DMS79 treated with DMSO at 0.1 percent for 48 hours (cell line): Measurements from ENCODE around the gene MIDN.
"Not testable (repeated sequence)": the region's sequence is repeated elsewhere in the genome, so short reads cannot be mapped to it uniquely, and the experiment has no call there.

Source experiments
- DNase-seq: peaks from one replicate; lab custom pipeline; 2025; lab: John Stamatoyannopoulos, UW

The MIDN gene

GRCh38 chr19:1246265-1247087 lies 1.9 kb upstream of the MIDN start:
- DNase-seq = not testable (repeated sequence)

- no peak for DNase-seq
Measured at GRCh38 chr19:1247748-1248138, 640 bp upstream of the MIDN start.

GRCh38 chr19:1248786-1249297 lies 459 bp downstream of the MIDN start:
- peak; percentile 71 for DNase-seq

DNA sequence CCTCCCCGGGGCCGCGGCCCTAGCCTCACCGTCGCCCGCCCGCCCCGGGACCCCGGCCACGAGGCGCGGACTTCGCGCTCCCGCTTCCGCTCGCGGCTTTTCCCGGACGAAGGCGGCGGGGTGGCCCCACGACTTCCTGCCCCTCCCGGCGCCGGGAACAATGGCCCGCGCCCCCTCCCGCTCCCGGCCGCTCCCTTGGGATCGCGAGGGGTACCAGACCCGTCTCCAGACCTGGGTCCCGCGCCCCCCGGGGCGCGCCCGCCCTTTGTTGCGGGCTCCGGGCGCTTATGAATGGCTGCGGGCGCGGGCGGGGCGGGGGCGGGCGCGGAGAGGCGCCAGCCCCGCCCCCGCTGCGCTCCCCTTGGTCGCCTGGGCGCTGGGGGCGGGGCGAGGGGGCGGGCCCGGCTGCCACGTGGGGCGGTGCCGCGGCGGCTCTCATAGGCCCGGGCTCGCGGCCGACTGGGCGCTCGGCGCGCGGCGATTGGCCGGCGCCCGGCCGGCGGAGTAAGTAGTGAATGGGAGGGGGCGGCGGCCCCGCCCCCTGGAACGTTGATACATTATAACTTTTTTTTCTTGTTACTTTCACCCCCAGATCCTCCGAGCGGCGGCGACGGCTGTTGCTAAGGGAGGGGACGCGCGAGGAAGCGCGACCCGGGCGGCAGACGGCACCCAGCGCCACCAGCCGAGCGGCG lies 1.1 kb downstream of the MIDN start:
- DNase-seq = peak; percentile 91

DNA sequence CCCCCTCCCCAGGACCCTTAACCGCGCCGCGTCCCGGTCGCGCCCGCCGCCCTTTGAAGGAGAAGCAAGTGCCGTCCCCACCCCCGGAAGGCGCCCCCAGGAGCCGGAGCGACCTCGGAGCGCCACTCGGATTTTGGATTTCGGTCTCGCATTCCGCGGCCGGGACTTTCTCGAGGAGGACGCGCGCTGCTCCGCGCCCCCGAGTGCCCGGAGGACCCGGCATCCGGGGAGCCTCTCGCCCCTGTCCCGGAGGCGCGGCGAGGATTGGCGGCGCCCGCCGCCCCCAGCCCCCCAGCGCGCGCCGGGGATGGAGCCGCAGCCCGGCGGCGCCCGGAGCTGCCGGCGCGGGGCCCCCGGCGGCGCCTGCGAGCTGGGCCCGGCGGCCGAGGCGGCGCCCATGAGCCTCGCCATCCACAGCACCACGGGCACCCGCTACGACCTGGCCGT lies 1.6 kb downstream of the MIDN start:
- no peak for DNase-seq

DNA sequence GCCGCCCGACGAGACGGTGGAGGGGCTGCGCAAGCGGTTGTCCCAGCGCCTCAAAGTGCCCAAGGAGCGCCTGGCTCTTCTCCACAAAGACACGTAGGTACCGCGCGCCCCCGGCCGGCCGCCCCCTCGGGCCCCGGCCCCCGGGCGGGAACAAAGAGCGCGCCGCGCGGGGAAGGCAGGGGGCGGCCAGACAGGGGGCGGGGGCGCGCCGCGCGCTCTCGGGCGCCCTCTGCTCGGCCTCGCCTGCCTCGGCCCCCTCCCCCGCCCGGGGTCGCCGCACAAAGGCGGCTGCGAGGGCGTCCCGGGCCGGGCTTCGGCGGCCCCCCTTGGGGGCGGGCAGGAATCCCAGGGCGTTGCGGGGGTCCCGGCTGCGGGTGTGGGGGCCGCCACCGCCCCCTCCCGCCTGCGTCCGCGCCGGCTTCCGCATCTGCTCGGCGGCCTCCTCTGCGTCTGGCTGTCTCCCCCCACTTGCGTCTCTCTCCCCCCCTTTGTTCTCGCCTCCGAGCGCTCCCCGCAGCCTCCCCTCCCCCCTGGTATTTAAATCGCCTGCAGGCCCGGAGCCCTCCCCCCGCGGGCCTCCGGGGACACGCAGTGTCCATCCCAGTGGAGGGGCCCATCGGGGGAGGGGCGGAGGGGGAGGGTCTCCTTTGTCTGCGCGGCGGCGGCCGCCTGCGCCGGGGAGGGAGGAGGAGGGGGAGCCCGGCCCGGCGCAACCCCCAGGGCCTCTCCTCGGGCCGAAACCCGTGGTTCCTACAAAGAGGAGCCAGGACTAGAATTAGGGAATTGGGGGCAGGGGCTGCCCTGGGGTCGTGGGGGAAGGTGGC lies 2.3 kb downstream of the MIDN start:
- DNase-seq = peak; percentile 24

GRCh38 chr19:1251330-1252220 lies 3.2 kb downstream of the MIDN start:
- peak; percentile 20 for DNase-seq

- no peak for DNase-seq
Measured at GRCh38 chr19:1252221-1252820, 3.9 kb downstream of the MIDN start.

DNA sequence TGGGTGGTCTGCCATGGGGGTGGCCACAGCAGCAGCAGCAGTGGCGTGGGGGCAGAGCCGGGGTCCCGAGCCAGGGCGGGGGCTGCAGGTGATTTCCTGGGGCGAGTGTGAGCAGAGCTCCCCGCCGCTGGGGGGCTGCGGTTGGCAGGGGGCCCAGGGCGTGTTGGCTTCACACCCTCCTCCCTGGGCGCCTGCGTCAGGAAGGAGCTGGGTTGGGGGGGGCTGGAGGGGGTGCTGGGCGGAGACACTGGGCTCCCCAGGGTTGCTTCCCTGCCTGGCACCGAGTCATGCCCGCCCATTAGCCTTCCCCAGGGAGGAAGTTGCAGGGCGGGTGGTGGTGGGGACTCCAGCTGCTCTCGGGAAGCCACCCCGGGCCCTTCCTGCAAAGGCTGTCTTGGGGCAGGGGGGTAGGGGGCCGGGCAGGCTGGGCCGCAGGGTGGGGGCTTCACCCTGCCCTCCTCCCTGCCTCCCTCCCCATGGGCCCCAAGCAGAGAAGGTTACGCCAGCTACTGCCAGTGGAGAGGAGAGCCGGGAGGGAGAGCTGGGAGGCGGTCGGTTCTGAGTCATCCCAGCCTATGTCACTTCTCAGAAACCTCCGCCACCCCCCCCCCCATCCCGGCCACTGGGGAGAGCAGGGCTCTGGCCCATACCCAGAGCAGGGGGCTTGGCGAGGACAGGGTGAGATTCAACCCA lies 4.6 kb downstream of the MIDN start:
- DNase-seq = peak; percentile 19

- DNase-seq = no peak
Measured at GRCh38 chr19:1253514-1254080, 5.2 kb downstream of the MIDN start.

DNA sequence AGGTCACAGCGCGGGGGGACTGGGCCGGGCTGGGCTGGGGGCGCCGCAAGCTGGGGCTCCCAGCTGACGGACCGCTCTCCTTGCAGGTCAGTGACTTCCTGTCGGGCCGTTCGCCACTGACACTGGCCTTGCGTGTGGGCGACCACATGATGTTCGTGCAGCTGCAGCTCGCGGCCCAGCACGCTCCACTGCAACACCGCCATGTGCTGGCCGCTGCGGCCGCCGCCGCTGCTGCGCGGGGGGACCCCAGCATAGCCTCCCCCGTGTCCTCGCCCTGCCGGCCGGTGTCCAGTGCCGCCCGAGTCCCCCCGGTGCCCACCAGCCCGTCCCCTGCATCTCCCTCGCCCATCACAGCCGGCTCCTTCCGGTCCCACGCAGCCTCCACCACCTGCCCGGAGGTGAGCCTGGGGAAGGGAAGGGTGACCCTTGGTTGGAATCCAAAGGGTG lies 5.7 kb downstream of the MIDN start:
- DNase-seq = no peak

DNA sequence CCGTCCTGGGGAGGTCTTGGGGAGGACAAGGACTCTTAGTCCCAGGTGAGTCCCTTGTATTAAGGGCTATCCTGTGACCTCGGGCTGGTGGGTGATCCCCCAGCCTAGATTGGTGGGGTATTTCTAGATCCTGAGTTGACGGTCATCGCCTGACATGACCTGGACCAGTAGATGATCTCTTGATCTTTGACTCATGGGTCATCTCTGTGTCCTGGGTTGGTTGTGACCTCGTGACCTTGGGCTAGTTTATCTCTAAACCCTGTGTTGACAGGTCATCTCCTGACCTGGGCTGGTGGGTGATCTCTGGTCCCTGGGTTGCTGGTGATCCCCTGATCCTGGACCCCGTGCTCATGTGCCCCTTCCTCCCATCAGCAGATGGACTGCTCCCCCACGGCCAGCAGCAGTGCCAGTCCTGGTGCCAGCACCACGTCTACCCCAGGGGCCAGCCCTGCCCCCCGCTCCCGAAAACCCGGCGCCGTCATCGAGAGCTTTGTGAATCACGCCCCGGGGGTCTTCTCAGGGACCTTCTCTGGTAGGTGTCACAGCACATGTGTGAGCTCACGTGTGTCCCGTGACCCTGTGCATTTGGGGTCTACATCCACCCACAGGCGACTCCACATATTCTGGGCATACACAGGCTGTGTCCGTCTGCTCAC lies 6.3 kb downstream of the MIDN start:
- no peak for DNase-seq

GRCh38 chr19:1255186-1256161 lies 7.1 kb downstream of the MIDN start:
- DNase-seq = no peak

DNA sequence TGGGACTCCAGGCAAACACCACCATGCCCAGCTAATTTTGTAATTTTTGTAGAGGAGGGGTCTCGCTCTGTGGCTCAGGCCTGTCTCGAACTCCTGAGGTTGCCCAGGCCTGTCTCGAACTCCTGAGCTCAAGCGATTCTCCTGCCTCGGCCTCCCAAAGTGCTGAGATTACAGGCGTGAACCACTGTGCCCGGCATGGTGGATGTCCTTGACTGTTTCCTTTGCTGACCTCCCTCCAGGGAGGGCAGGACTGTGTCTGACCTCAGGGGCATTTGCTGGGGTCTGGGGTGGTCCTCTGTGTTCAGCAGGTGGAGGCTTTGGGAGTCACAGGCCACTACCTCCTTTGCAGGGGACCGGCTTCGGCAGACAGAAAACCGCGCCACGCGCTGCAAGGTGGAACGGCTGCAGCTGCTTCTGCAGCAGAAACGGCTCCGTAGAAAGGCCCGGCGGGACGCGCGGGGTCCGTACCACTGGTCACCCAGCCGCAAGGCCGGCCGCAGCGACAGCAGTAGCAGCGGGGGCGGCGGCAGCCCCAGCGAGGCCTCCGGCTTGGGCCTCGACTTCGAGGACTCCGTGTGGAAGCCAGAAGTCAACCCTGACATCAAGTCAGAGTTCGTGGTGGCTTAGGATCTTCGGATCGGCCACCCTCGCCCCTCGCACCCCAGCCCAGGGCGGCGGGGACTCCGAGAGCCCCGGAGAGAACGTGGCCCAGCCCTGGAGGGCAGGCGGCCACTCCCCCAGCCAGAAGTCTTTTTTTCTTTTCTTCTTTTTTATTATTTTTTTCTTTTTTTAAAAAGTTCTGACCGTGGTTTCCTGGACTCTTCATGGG lies 8.5 kb downstream of the MIDN start:
- no peak for DNase-seq

GRCh38 chr19:1257475-1258162 lies 9.2 kb downstream of the MIDN start:
- no peak for DNase-seq

GRCh38 chr19:1258163-1258492 lies 9.7 kb downstream of the MIDN start:
- DNase-seq = no peak
